Suprapubic skin (tissue), 4 donors: ENCODE data around the gene STYXL1. TPM values are rescaled to one million over a fixed set of nuclear protein-coding genes. Genes with fewer than 3 reads are reported as not detected.

Experiments
- DNase-seq, 2 donors: peaks; one replicate each; pipeline ENCODE4 v3.0.0-alpha.2; 2019; ENCODE audit warnings: low spot score in 2 of 2
- H3K27ac ChIP-seq: fragments of 200-600 bp; sonication (generic); one replicate; pipeline ENCODE4 v1.5.1; 2019
- H3K27me3 ChIP-seq: fragments of 200-600 bp; sonication (generic); one replicate; pipeline ENCODE4 v1.5.1; 2019
- H3K36me3 ChIP-seq: fragments of 200-600 bp; sonication (generic); one replicate; pipeline ENCODE4 v1.5.1; 2019
- H3K4me1 ChIP-seq: fragments of 200-600 bp; sonication (generic); one replicate; pipeline ENCODE4 v1.5.1; 2019
- H3K4me3 ChIP-seq: fragments of 200-600 bp; sonication (generic); one replicate; pipeline ENCODE4 v1.5.1; 2019; ENCODE audit warnings: mild to moderate bottlenecking
- H3K9me3 ChIP-seq: fragments of 200-600 bp; sonication (generic); one replicate; pipeline ENCODE4 v1.5.1; 2019
- EP300 ChIP-seq: sonication (generic); formaldehyde crosslinking; IDR thresholded peaks from one replicate; pipeline ENCODE4 v1.6.1; 2017; ENCODE audit warnings: antibody characterized with exemption
- POLR2A ChIP-seq, 2 donors: fragments of 450-650 bp; IDR thresholded peaks; one replicate each; pipeline ENCODE4 v1.6.1; 2017; ENCODE audit warnings: antibody characterized with exemption in 2 of 2, mild to moderate bottlenecking in 2 of 2, moderate library complexity in 2 of 2
- POLR2AphosphoS5 ChIP-seq, 3 donors: sonication (generic); formaldehyde crosslinking; IDR thresholded peaks; one replicate each; pipeline ENCODE4 v1.6.1; 2017; ENCODE audit warnings: antibody characterized with exemption in 3 of 3
- whole genome bisulfite sequencing: methylation state at CpG from one replicate; pipeline ENCODE4 v1.1.5; 2018; 5-methylcytosine and 5-hydroxymethylcytosine counted together
- total RNA-seq, 4 donors: library from RNA; depleted of rRNA; stranded (reverse); fragments of >200 nt; gene quantifications; one replicate each; pipeline ENCODE4 v1.1.0, GENCODE V29; 2016
- TF ChIP-seq, protein P1 (sequence below), 2 donors: fragments of 200-600 bp in 1 of 2; fragments of 450-650 bp in 1 of 2; sonication (generic) in 1 of 2; IDR thresholded peaks; one replicate each; pipeline ENCODE4 v1.5.1; 2016 to 2019; ENCODE audit warnings: antibody characterized with exemption in 2 of 2, mild to moderate bottlenecking in 1 of 2, moderate library complexity in 1 of 2

STYXL1 gene
- total RNA-seq, 4 donors from 2014 or later = 8.8 to 59.5 (median 41.2) TPM

- peak in 1 of 2 donors; percentile 80 for DNase-seq
- TF ChIP-seq EP300 = no peak
- TF ChIP-seq POLR2A (IDR thresholded peaks at IDR 0.05) = no peak
- TF ChIP-seq, protein P1, sequence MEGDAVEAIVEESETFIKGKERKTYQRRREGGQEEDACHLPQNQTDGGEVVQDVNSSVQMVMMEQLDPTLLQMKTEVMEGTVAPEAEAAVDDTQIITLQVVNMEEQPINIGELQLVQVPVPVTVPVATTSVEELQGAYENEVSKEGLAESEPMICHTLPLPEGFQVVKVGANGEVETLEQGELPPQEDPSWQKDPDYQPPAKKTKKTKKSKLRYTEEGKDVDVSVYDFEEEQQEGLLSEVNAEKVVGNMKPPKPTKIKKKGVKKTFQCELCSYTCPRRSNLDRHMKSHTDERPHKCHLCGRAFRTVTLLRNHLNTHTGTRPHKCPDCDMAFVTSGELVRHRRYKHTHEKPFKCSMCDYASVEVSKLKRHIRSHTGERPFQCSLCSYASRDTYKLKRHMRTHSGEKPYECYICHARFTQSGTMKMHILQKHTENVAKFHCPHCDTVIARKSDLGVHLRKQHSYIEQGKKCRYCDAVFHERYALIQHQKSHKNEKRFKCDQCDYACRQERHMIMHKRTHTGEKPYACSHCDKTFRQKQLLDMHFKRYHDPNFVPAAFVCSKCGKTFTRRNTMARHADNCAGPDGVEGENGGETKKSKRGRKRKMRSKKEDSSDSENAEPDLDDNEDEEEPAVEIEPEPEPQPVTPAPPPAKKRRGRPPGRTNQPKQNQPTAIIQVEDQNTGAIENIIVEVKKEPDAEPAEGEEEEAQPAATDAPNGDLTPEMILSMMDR (IDR thresholded peaks at IDR 0.05) = no peak
- no peak for TF ChIP-seq POLR2AphosphoS5 (IDR thresholded peaks at IDR 0.05)
- Histone ChIP-seq H3K4me1 (peaks cover 71% of the 10 kb centered on the region), H3K27ac (peak overlapping the region; percentile 76), H3K27me3 (no peaks in the 10 kb centered on the region), H3K36me3 (peaks cover 10% of the 10 kb centered on the region), H3K4me3 (no peak overlapping the region), H3K9me3 (no peaks in the 10 kb centered on the region)
- WGBS = 44% methylated on average over 10 of the region's 13 CpGs
These were observed 80.3 kb downstream of the STYXL1 start for GRCh38 chr7:75967487-75967997.

- WGBS = 85% methylated on average over 11 of the region's 11 CpGs
- H3K36me3 ChIP-seq = peaks cover 7% of the 10 kb centered on the region
- H3K9me3 ChIP-seq = no peaks in the 10 kb centered on the region
- peak overlapping the region; percentile 76 for H3K27ac ChIP-seq
- H3K4me1 ChIP-seq = peaks cover 71% of the 10 kb centered on the region
- H3K27me3 ChIP-seq = no peaks in the 10 kb centered on the region
- no peak overlapping the region for H3K4me3 ChIP-seq
- DNase-seq = no peak
- TF ChIP-seq POLR2AphosphoS5 (IDR thresholded peaks at IDR 0.05) (no peak), POLR2A (IDR thresholded peaks at IDR 0.05) (no peak), EP300 (no peak)
- TF ChIP-seq, protein P1 (IDR thresholded peaks at IDR 0.05) = no peak
These were observed 80.7 kb downstream of the STYXL1 start for GRCh38 chr7:75967055-75967454.

- H3K9me3 ChIP-seq = no peaks in the 10 kb centered on the region
- H3K4me3 ChIP-seq = no peak overlapping the region
- TF ChIP-seq POLR2A (IDR thresholded peaks at IDR 0.05) (no peak), POLR2AphosphoS5 (IDR thresholded peaks at IDR 0.05) (peak in 2 of 3 donors; percentile 53 to 56), EP300 (peak; percentile 67)
- TF ChIP-seq, protein P1 (IDR thresholded peaks at IDR 0.05) = no peak
- no peaks in the 10 kb centered on the region for H3K27me3 ChIP-seq
- peaks cover 7% of the 10 kb centered on the region for H3K36me3 ChIP-seq
- peak; percentile 80 to 82 for DNase-seq
- peak overlapping the region; percentile 76 for H3K27ac ChIP-seq
- H3K4me1 ChIP-seq = peaks cover 67% of the 10 kb centered on the region
- WGBS = 69% methylated on average over 26 of the region's 26 CpGs
These were observed 81.4 kb downstream of the STYXL1 start for GRCh38 chr7:75966190-75966961.

- peak in 1 of 2 donors; percentile 68 for DNase-seq
- Histone ChIP-seq H3K4me3 (no peak overlapping the region), H3K9me3 (no peaks in the 10 kb centered on the region), H3K36me3 (peaks cover 7% of the 10 kb centered on the region), H3K27me3 (no peaks in the 10 kb centered on the region), H3K27ac (peak overlapping the region; percentile 76), H3K4me1 (peaks cover 64% of the 10 kb centered on the region)
- TF ChIP-seq EP300 = no peak
- no peak for TF ChIP-seq POLR2AphosphoS5 (IDR thresholded peaks at IDR 0.05)
- TF ChIP-seq POLR2A (IDR thresholded peaks at IDR 0.05) = no peak
- TF ChIP-seq, protein P1 (IDR thresholded peaks at IDR 0.05) = no peak
- WGBS = 69% methylated on average over 13 of the region's 13 CpGs
These were observed 82.2 kb downstream of the STYXL1 start for GRCh38 chr7:75965617-75966016.

- H3K4me1 ChIP-seq = peaks cover 48% of the 10 kb centered on the region
- H3K4me3 ChIP-seq = no peak overlapping the region
- WGBS = 74% methylated on average over 8 of the region's 9 CpGs
- TF ChIP-seq, protein P1 (IDR thresholded peaks at IDR 0.05) = no peak
- TF ChIP-seq POLR2A (IDR thresholded peaks at IDR 0.05) (no peak), POLR2AphosphoS5 (IDR thresholded peaks at IDR 0.05) (no peak)
- H3K27ac ChIP-seq = peak overlapping the region; percentile 76
- DNase-seq = no peak
- H3K36me3 ChIP-seq = peaks cover 16% of the 10 kb centered on the region
- H3K9me3 ChIP-seq = no peaks in the 10 kb centered on the region
- no peaks in the 10 kb centered on the region for H3K27me3 ChIP-seq
These were observed 84.3 kb downstream of the STYXL1 start for GRCh38 chr7:75963381-75963995.
